Mucosa of descending colon (tissue), 3 donors: ENCODE measurements around the gene URB1. TPM values are rescaled to one million over a fixed set of nuclear protein-coding genes. Genes with fewer than 3 reads are reported as not detected.
A peak's percentile ranks its signal among the peaks of the same experiment; 100 is the strongest.

Experiments used
- ATAC-seq: fragments of 200-7000 bp; cut with Tn5 transposase; one replicate; pipeline ENCODE4 v1.9.1; 2020; ENCODE audit warnings: mild to moderate bottlenecking, moderate library complexity
- DNase-seq, 3 donors: peaks; one replicate each; pipeline ENCODE4 v3.0.0-alpha.2; 2020
- H3K36me3 ChIP-seq: fragments of 200-600 bp; one replicate; pipeline ENCODE4 v1.8.0; 2021; ENCODE audit warnings: low read depth, mild to moderate bottlenecking
- H3K4me1 ChIP-seq: fragments of 200-600 bp; one replicate; pipeline ENCODE4 v1.8.0; 2021; ENCODE audit warnings: low read depth, mild to moderate bottlenecking
- H3K4me3 ChIP-seq: fragments of 200-600 bp; one replicate; pipeline ENCODE4 v1.8.0; 2021; ENCODE audit warnings: mild to moderate bottlenecking
- H3K9me3 ChIP-seq: fragments of 200-600 bp; one replicate; pipeline ENCODE4 v1.8.0; 2021; ENCODE audit warnings: mild to moderate bottlenecking
- CTCF ChIP-seq: fragments of 200-600 bp; IDR thresholded peaks from one replicate; pipeline ENCODE4 v1.8.0; 2022; ENCODE audit warnings: antibody characterized with exemption, mild to moderate bottlenecking
- intact Hi-C, 2 donors: fragments of 100-400 bp; cut with DNase I in 1 of 2; cut with micrococcal nuclease in 1 of 2; formaldehyde crosslinking; loops; one replicate each; pipeline versions ENCODE4 v1.11.0 to v1.11.1; 2022; cut with DNase I, micrococcal nuclease
- total RNA-seq, 3 donors: library from RNA; stranded (reverse); fragmentation: NEBNext Ultra II Directional in 2 of 3; extraction: Animal tissue kit (Norgen Biotek cat#: 25700) in 2 of 3; gene quantifications; one replicate each; pipeline versions ENCODE4 v1.2.1 to v1.2.4, GENCODE V29; 2021 to 2023
- donor health status: DM: no; HTN: no; CAD: no; lungs with moderate emphysema.
- donor health status: DM: no; HTN: no; CAD: no.
- donor health status: DM: no; HTN: yes; CAD: no.

Gene URB1
- total RNA-seq, 3 donors from 2014 or later, result 8.4 to 13.5 (median 8.7) TPM

GRCh38 chr21:32413015-32413504 lies 20.2 kb upstream of the URB1 start:
- Histone ChIP-seq H3K36me3 (no peaks in the 10 kb centered on the region), H3K9me3 (no peaks in the 10 kb centered on the region), H3K4me3 (peak overlapping the region; percentile 23), H3K4me1 (peaks cover 21% of the 10 kb centered on the region)
- ATAC-seq (peak; percentile 59), DNase-seq (peak; percentile 78 to 85 (median 83))
- TF ChIP-seq CTCF, result no peak
- intact Hi-C loops, result loop anchor here in 1 of 2 donors (10.0 kb wide), 2 partner anchors 162 to 192 kb away; no protein-coding TSS in a partner anchor

- peaks cover 21% of the 10 kb centered on the region for H3K4me1 ChIP-seq
- no peaks in the 10 kb centered on the region for H3K9me3 ChIP-seq
- TF ChIP-seq CTCF, result no peak
- H3K4me3 ChIP-seq, result peak within 1 kb of the TSS; percentile 23
- H3K36me3 ChIP-seq, result no peaks in the 10 kb centered on the region
- DNase-seq (peak; percentile 68 to 86 (median 81)), ATAC-seq (peak; percentile 75)
- intact Hi-C loops, result loop anchor here in 1 of 2 donors (10.0 kb wide), 2 partner anchors 162 to 192 kb away; no protein-coding TSS in a partner anchor
Observed at GRCh38 chr21:32412162-32413014, 19.6 kb upstream of the URB1 start, which contains the start of gene EVA1C. TSS of gene EVA1C (plus strand) at chr21:32412706. CDS start at chr21:32412854, 148 bp downstream.

GRCh38 chr21:32411350-32412161 lies 18.7 kb upstream of the URB1 start:
- peak; percentile 93 to 94 (median 93) for DNase-seq
- TF ChIP-seq CTCF, result no peak
- ATAC-seq, result peak; percentile 83
- H3K36me3 ChIP-seq, result no peaks in the 10 kb centered on the region
- intact Hi-C loops, result loop anchor here in 1 of 2 donors (10.0 kb wide), 2 partner anchors 163 to 193 kb away; no protein-coding TSS in a partner anchor
- peaks cover 21% of the 10 kb centered on the region for H3K4me1 ChIP-seq
- no peaks in the 10 kb centered on the region for H3K9me3 ChIP-seq
- peak overlapping the region; percentile 23 for H3K4me3 ChIP-seq

- TF ChIP-seq CTCF, result no peak
- Histone ChIP-seq H3K4me3 (no peak overlapping the region), H3K4me1 (peaks cover 21% of the 10 kb centered on the region), H3K36me3 (no peaks in the 10 kb centered on the region), H3K9me3 (no peaks in the 10 kb centered on the region)
- intact Hi-C loops, result loop anchor here in 1 of 2 donors (10.0 kb wide), 2 partner anchors 164 to 194 kb away; no protein-coding TSS in a partner anchor
- ATAC-seq (no peak), DNase-seq (no peak)
Observed at GRCh38 chr21:32410916-32411315, 18.1 kb upstream of the URB1 start.

- Histone ChIP-seq H3K9me3 (no peaks in the 10 kb centered on the region), H3K4me1 (peaks cover 21% of the 10 kb centered on the region), H3K4me3 (no peak overlapping the region), H3K36me3 (no peaks in the 10 kb centered on the region)
- TF ChIP-seq CTCF, result no peak
- DNase-seq (no peak), ATAC-seq (no peak)
- intact Hi-C loops, result loop anchor here in 1 of 2 donors (10.0 kb wide), 2 partner anchors 165 to 195 kb away; no protein-coding TSS in a partner anchor
Observed at GRCh38 chr21:32410291-32410690, 17.5 kb upstream of the URB1 start.
